K562 (cell line): ENCODE data around the gene DMGDH. TPM values are rescaled to one million over a fixed set of nuclear protein-coding genes. Genes with fewer than 3 reads are reported as not detected.

Experiments
- ATAC-seq: fragments of 200-7000 bp; cut with Tn5 transposase; 3 replicates; pipeline ENCODE4 v1.9.1; 2020; ENCODE audit warnings: moderate library complexity
- BruUV-seq: library from RNA; stranded (reverse); fragments of 400-500 nt; replicated peaks from 2 replicates; lab custom pipeline; 2021; lab: Mats Ljungman, UMichigan
- CTCF ChIA-PET: fragments of 300-600 bp; formaldehyde crosslinking; extraction: SDS; loops from one replicate; lab custom pipeline; 2021; ENCODE audit warnings: low intra/inter-chr PET ratio; lab: Yijun Ruan, JAX
- POLR2A ChIA-PET: fragments of 300-600, 350-650 bp; sonication (Branson Sonifier 250); formaldehyde crosslinking; extraction: SDS; loops from one replicate; lab custom pipeline; 2021; ENCODE audit warnings: antibody characterized with exemption, inconsistent platforms; lab: Yijun Ruan, JAX
- DNase-seq, 4 experiments: peaks; one replicate each; pipeline versions ENCODE4 v3.0.0 to v3.0.0-alpha.2; 2011 to 2018; ENCODE audit warnings: low spot score in 3 of 4, mixed read lengths in 3 of 4; ENCODE audit errors: extremely low read depth in 1 of 4
- FAIRE-seq: peaks from 2 replicates; lab custom pipeline; 2011; peaks lifted over from hg19 to GRCh38; lab: Jason Lieb, UNC
- H2AFZ ChIP-seq: 2 replicates; pipeline ENCODE4 v1.6.0; 2011; ENCODE audit warnings: low read depth, low read length, control low read depth, inconsistent platforms
- H3K27ac ChIP-seq: fragments of 200-600 bp; 3 replicates; pipeline ENCODE4 v1.8.0; 2011; ENCODE audit warnings: low read depth, mild to moderate bottlenecking, control low read depth, inconsistent platforms, low read length, moderate library complexity, mixed read lengths; ENCODE audit errors: extremely low read depth
- H3K27me3 ChIP-seq, 2 experiments: fragments of 300-600 bp in 1 of 2; 2 replicates in 1 of 2; 3 replicates in 1 of 2; pipeline versions ENCODE4 v1.6.0 to v1.8.0; 2011; ENCODE audit warnings: inconsistent platforms in 2 of 2, low read length in 2 of 2, mild to moderate bottlenecking in 1 of 2, mixed read lengths in 1 of 2, moderate library complexity in 1 of 2; ENCODE audit not compliant: control insufficient read depth in 2 of 2, insufficient read depth in 2 of 2
- H3K36me3 ChIP-seq: fragments of 300-600 bp; 3 replicates; pipeline ENCODE4 v1.8.0; 2011; ENCODE audit warnings: mild to moderate bottlenecking, low read length, inconsistent platforms; ENCODE audit not compliant: control insufficient read depth, insufficient read depth
- H3K4me1 ChIP-seq, 2 experiments: fragments of 200-600 bp in 1 of 2; replicated peaks in 1 of 2; 2 replicates in 1 of 2; 3 replicates in 1 of 2; pipeline versions ENCODE4 v1.5.1 to v1.8.0; 2011; ENCODE audit warnings: inconsistent platforms in 2 of 2, low read length in 2 of 2, mild to moderate bottlenecking in 1 of 2, mixed read lengths in 1 of 2, moderate library complexity in 1 of 2; ENCODE audit not compliant: control insufficient read depth in 2 of 2, insufficient read depth in 2 of 2
- H3K4me2 ChIP-seq: 2 replicates; pipeline ENCODE4 v1.6.1; 2011; ENCODE audit warnings: low read length, control low read depth, inconsistent platforms, mixed read lengths; ENCODE audit not compliant: insufficient read depth
- H3K4me3 ChIP-seq: fragments of 200-600 bp; sonication (generic), shearing (Covaris generic); 2 replicates; pipeline ENCODE4 v1.5.1; 2016; ENCODE audit warnings: control low read depth, inconsistent platforms
- H3K79me2 ChIP-seq: fragments of 200-600 bp; 3 replicates; pipeline ENCODE4 v1.8.0; 2011; ENCODE audit warnings: low read length, inconsistent platforms; ENCODE audit not compliant: control insufficient read depth, insufficient read depth
- H3K9ac ChIP-seq, 2 experiments: 2 replicates each; pipeline versions ENCODE4 v1.6.0 to v1.6.1; 2011; ENCODE audit warnings: low read depth in 2 of 2, low read length in 2 of 2, control low read depth in 1 of 2, inconsistent platforms in 1 of 2, mild to moderate bottlenecking in 1 of 2, mixed read lengths in 1 of 2; ENCODE audit not compliant: insufficient read depth in 1 of 2
- H3K9me1 ChIP-seq: one replicate; pipeline ENCODE4 v1.6.0; 2011; ENCODE audit warnings: inconsistent platforms, mild to moderate bottlenecking, low read length, moderate library complexity; ENCODE audit not compliant: control insufficient read depth, insufficient read depth
- H3K9me3 ChIP-seq: replicated peaks from 2 replicates; pipeline ENCODE4 v1.5.1; 2011; ENCODE audit warnings: low read depth, low read length, inconsistent platforms; ENCODE audit not compliant: control insufficient read depth, insufficient read depth
- H4K20me1 ChIP-seq: replicated peaks from 2 replicates; pipeline ENCODE4 v1.6.1; 2011; ENCODE audit warnings: low read length, inconsistent platforms, mixed read lengths; ENCODE audit not compliant: control insufficient read depth, insufficient read depth
- ARID1B ChIP-seq: fragments of 450-650 bp; IDR thresholded peaks from 2 replicates; pipeline ENCODE4 v1.6.1; 2016; ENCODE audit warnings: antibody characterized with exemption, mild to moderate bottlenecking, inconsistent platforms
- NFIX ChIP-seq: fragments of 250-450 bp; sonication (Bioruptor Pico); IDR thresholded peaks from 2 replicates; pipeline ENCODE4 v1.4.0; 2020; ENCODE audit warnings: low read depth, mild to moderate bottlenecking, moderate library complexity
- NR4A1 ChIP-seq, 2 experiments: fragments of 250-450 bp in 1 of 2; fragments of 450-650 bp in 1 of 2; sonication (Bioruptor Pico) in 1 of 2; IDR thresholded peaks; 2 replicates each; pipeline versions ENCODE4 v1.4.0 to v1.6.1; 2016 to 2020; ENCODE audit warnings: mild to moderate bottlenecking in 2 of 2, missing compliant biosample characterization in 1 of 2, missing genetic modification characterization in 1 of 2, moderate library complexity in 1 of 2
- RBM22 ChIP-seq: fragments of 200-400 bp; formaldehyde crosslinking; IDR thresholded peaks from 2 replicates; pipeline ENCODE4 v1.6.1; 2018; ENCODE audit warnings: low read length, low read depth; ENCODE audit not compliant: poor library complexity, severe bottlenecking
- ZC3H8 ChIP-seq: fragments of 450-650 bp; IDR thresholded peaks from 2 replicates; pipeline ENCODE4 v1.6.1; 2017
- WGBS: fragments of 100-300 bp; shearing (Covaris generic); methylation state at CpG from one replicate; pipeline ENCODE4 v1.1.6; 2016; ENCODE audit warnings: low coverage, mixed read lengths; ENCODE audit not compliant: insufficient coverage; ENCODE audit errors: missing lambda C conversion rate; 5-methylcytosine and 5-hydroxymethylcytosine counted together
- in situ Hi-C: fragments of 300-500 bp; cut with MboI; formaldehyde crosslinking; loops from 4 replicates; pipeline ENCODE4 v1.15.0; 2018; ENCODE audit warnings: inconsistent platforms, mixed read lengths
- intact Hi-C: fragments of 100-400 bp; cut with micrococcal nuclease; formaldehyde crosslinking; loops from 2 replicates; pipeline ENCODE4 v1.14.2; 2022
- polyA plus RNA-seq, 8 experiments: library from polyadenylated mRNA; depleted of rRNA in 4 of 8; stranded (reverse) in 5 of 8; unstranded in 3 of 8; fragments of >200 nt; fragmentation: Nextera tagmentation in 2 of 8; fragmentation: Illumina TruSeq in 1 of 8; extraction: Ambion mirVana in 2 of 8; extraction: Trizol in 1 of 8; gene quantifications; 2 replicates each; pipeline versions ENCODE4 v1.2.1 to v1.2.3, GENCODE V29; 2011 to 2014; ENCODE audit warnings: inconsistent platforms in 1 of 8, missing spikeins in 1 of 8
- total RNA-seq, 7 experiments: library from RNA; depleted of rRNA in 6 of 7; stranded (reverse); fragments of >200 nt in 6 of 7; fragmentation: Illumina TruSeq in 2 of 7; extraction: Trizol in 2 of 7; gene quantifications; 2 replicates each; pipeline versions ENCODE4 v1.2.1 to v1.2.3, GENCODE V29; 2011 to 2021; ENCODE audit warnings: low replicate concordance in 1 of 7

Gene DMGDH
- total and polyA plus RNA-seq, 9 of the 15 experiments (the other 6 are each of a cell fraction or from before 2014, with no cell fraction given): 0.13 to 0.58 TPM; not detected in 7

- DNase-seq: no peak
- no peaks in the 10 kb centered on the region for H3K9me3 ChIP-seq
- no TSS peak for BruUV-seq
- no peaks in the 10 kb centered on the region for H4K20me1 ChIP-seq
- no peak for FAIRE-seq
- in situ Hi-C loops: loop anchor here (25.0 kb wide), 1 partner anchor 1306 kb away; the partner anchor contains the start of gene SPZ1
- H3K79me2 ChIP-seq: no peaks in the 10 kb centered on the region
- no peak overlapping the region for H3K27ac ChIP-seq
- H3K9me1 ChIP-seq: no peaks in the 10 kb centered on the region
- no peak for ATAC-seq
- no peak overlapping the region for H2AFZ ChIP-seq
- H3K27me3 ChIP-seq: peaks cover 10 to 11% of the 10 kb centered on the region in 2 experiments; a peak in 3 of 5 replicates
- H3K36me3 ChIP-seq: no peaks in the 10 kb centered on the region
- ChIA-PET POLR2A (interaction anchor here (0.6 kb wide), 1 partner anchor 106 kb away, joined by 3 read pairs; no protein-coding TSS in a partner anchor), CTCF (interaction anchor here (0.6 kb wide), 1 partner anchor 1078 kb away, joined by 3 read pairs; no protein-coding TSS in a partner anchor)
- no peaks in the 10 kb centered on the region for H3K4me1 ChIP-seq
- WGBS: 0% methylated on average over 5 of the region's 6 CpGs
- no peak overlapping the region for H3K9ac ChIP-seq
- no peak overlapping the region for H3K4me3 ChIP-seq
- no peak overlapping the region for H3K4me2 ChIP-seq
- TF ChIP-seq ARID1B: no peak
- TF ChIP-seq ZC3H8: no peak
- TF ChIP-seq NFIX (CRISPR knock-in tag): no peak
- TF ChIP-seq RBM22: no peak
- no peak for TF ChIP-seq NR4A1 (CRISPR knock-in tag; IDR thresholded peaks at IDR 0.05)
- no peak for TF ChIP-seq NR4A1 (tag; IDR thresholded peaks at IDR 0.05)
- intact Hi-C loops: no loop called here
Measured at GRCh38 chr5:79005936-79006631, 63.4 kb downstream of the DMGDH start.
